HG03565 (cell line): ENCODE measurements around the gene TRIP13.
"Not testable (repeated sequence)": the region's sequence is repeated elsewhere in the genome, so short reads cannot be mapped to it uniquely, and the experiment has no call there.

Source experiments
- ATAC-seq: cut with Tn5 transposase; IDR thresholded peaks from one replicate; pipeline ENCODE4 v1.9.1; 2021; ENCODE audit warnings: mild to moderate bottlenecking, moderate library complexity; ENCODE audit not compliant: unreplicated experiment

Gene TRIP13

GRCh38 chr5:934381-934967 lies 41.8 kb downstream of the TRIP13 start:
- not testable (repeated sequence) for ATAC-seq

DNA sequence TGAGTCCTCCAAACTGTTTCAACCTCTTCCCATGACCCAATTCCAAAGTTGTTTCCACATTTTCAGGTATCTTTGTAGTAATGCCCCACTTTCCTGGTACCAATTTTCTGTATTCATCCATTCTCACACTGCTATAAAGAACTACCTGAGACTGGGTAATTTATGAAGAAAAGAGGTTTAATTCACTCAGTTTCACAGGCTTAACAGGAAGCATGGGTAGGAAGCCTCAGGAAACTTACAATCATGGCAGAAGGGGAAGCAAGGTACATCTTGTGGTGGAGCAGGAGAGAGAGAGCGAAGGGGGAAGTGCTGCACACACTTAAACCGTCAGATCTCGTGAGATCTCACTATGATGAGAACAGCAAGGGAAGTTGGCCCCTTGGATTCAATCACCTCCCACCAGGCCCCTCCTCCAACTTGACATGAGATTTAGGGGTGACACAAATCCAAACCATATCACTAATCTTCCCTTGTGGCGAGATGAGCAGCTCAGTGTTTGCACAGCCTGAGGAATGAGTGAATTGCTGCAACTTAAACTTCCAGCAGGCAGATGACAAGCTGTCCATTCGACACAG lies 42.9 kb downstream of the TRIP13 start:
- no peak for ATAC-seq

- no peak for ATAC-seq
Observed at GRCh38 chr5:936149-937144, 43.8 kb downstream of the TRIP13 start.

- no peak for ATAC-seq
Observed at GRCh38 chr5:937151-937924, 44.7 kb downstream of the TRIP13 start.

DNA sequence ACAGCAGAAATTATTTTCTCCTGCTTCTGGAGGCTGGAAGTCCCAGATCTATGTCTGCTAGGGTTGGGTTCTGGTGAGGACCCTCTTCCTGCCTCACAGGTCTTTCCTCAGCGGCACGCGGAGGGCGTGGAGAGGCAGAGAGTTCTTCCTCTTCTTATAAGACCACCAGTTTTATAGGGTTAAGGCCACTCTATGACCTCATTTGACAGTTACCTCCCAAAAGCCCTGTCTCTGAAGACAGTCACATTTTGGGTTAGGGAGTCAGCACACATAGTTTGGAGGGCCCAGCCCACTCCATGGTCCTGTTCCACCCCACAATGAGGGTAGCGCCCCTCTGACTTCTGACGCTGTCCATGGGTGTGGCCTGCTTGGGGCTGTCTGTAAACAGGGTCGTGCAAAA lies 46.7 kb downstream of the TRIP13 start:
- no peak for ATAC-seq

GRCh38 chr5:940741-941140 lies 48.1 kb downstream of the TRIP13 start:
- not testable (repeated sequence) for ATAC-seq

- no peak for ATAC-seq
Observed at GRCh38 chr5:943201-943917, 50.7 kb downstream of the TRIP13 start.

DNA sequence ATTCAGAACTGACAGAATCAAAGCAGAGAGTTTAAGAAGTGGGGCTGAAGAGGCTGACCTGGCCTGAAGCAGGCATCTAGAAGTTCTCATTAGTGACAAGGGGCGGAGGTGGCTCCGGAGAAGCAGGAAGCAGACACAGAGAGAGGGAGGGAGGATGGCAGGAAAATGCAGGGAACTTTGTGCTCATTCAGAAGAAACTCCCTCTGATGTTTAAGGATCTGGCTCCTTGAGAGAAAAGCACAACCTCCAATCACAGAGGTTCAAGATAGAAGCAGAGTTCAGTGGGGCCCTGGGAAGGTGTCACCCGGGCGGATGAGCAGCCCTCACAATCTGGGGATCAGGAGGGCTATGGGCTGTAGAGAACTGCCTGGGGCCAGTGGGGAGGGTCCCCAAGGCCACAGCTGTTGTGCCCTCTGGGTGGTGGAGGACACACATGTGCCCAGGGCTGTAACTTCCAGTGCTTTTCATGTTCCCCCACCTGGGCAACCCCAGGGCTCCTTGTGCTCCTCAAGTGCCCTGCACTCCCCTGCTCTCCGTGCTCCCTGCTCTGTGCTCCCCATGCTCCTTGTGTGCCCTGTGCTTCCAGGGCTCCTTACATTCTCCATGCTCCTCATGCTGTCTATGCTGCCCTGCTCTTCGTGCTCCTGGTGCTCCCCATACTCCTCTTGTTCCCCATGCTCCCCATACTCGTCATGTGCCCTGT lies 51.4 kb downstream of the TRIP13 start:
- no peak for ATAC-seq

DNA sequence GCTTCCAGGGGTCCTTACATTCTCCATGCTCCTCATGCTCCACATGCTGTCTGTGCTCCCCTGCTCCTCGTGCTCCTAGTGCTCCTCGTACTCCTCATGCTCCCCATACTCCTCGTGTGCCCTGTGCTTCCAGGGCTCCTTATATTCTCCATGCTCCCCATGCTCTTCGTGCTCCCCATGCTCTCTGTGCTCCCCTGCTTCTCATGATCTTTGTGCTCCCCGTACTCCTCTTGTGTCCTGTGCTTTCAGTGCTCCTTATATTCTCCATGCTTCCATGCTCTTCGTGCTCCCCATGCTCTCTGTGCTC lies 51.9 kb downstream of the TRIP13 start:
- ATAC-seq = no peak

DNA sequence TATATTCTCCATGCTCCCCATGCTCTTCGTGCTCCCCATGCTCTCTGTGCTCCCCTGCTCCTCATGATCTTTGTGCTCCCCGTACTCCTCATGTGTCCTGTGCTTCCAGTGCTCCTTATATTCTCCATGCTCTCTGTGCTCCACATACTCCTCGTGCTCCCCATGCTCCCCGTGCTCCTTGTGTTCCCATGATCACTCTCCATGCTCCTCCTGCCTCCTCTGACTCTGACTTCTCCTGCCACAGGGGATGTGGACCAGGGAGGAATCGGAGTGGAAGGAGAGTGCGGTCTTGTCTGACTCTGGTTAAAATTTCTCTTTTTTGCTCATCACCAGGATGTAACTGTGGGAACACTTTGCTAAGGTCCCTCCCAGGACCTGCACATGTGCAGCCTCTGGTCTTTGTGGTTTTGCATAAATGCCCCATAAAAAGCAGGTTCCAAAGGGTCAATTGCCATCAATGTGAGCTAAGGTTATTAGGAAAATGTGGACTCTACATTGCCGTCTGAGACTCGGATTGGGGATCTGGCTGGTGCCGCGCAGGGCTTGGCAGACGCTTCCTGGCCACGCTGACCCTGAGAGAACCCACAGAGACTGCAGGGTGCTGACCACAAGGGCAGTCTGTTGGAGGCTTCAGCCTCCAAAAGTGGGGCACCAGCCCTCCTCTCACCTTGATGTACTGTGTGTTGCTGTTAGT lies 52.5 kb downstream of the TRIP13 start:
- no peak for ATAC-seq

DNA sequence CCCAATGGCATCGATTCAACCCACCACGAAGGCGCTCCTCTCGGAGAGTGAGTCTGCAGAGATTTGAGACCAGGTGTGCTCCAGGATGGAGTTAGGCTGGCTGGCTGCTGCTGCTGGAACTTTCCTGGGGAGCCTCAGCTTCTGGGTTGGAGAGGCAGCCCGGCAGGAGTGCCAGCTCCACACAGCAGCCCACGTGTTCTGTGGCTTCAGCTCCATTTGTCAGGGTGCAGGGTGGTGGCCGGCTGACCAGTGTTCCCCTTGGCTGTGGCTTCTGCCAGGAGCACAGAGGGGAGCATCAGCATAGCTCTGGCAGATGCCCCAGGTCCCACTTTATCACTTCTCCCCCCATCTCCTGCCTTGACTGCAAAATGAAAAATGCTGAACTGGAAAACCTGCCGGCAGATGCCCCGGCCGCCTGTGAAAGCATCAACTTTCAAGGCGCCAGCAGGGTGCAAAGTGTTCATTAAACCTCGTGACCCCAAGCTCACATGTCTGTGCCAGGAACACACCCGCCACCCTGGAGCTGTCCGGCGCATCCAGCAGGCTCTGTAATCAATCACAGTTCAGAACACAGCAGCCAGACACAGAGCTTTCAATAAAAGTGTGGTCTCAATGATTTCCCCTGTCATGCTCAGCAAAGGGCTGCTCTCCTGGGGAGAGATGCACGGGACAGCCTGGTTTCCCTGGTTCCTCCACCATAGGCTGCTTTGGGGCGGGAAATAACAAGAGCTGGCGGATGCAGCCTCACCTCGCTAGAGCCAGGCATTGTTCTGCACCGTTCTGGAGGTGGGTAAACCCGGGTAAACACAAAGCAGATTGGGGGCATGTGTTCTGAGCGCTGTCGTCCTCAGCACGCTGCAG lies 53.2 kb downstream of the TRIP13 start:
- ATAC-seq = no peak

DNA sequence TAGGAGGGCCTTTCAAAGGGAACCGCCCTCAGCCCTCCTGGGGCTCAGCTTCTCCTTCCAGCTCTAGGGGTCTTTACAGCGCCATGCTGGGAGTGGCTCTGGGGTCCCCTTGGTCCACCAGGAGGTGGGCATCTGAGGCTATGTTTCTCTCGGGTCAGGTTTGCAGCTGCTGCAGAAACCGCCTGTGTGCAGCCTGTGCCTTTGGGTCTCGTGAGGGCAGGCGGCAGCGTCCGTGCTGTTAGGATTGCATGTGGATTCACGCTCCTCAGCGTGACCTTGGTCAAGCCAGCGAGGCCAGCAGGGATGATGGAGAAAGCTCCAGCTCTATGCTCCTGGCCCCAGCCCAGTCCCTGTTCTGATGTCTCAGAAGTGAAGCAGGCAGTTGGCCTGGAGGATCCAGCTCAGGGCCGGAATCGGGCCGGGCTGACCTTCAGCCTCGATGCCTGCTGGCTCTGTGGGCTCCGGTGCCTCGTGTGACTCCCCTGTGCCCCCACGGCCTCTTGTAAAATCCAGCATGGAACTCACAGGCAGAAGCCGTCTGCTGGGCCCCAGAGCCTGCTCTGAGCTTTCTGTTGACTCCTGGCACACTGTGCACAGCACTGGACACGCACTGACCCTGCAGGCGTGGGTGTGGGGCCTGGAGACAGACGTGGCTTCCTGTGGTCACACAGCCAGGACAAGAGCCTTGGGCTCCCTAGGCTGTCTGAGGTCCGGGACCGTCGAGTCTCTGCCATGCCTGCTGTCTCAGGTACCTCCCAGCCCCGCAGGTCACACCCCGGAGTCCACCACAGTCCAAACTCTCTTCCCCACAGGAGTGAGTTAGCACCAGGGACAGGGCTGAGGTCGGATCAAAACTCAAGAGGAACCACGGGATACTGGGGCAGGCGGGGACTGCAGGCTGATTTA lies 54.3 kb downstream of the TRIP13 start:
- ATAC-seq = no peak

- no peak for ATAC-seq
Observed at GRCh38 chr5:947626-948471, 55.2 kb downstream of the TRIP13 start.

DNA sequence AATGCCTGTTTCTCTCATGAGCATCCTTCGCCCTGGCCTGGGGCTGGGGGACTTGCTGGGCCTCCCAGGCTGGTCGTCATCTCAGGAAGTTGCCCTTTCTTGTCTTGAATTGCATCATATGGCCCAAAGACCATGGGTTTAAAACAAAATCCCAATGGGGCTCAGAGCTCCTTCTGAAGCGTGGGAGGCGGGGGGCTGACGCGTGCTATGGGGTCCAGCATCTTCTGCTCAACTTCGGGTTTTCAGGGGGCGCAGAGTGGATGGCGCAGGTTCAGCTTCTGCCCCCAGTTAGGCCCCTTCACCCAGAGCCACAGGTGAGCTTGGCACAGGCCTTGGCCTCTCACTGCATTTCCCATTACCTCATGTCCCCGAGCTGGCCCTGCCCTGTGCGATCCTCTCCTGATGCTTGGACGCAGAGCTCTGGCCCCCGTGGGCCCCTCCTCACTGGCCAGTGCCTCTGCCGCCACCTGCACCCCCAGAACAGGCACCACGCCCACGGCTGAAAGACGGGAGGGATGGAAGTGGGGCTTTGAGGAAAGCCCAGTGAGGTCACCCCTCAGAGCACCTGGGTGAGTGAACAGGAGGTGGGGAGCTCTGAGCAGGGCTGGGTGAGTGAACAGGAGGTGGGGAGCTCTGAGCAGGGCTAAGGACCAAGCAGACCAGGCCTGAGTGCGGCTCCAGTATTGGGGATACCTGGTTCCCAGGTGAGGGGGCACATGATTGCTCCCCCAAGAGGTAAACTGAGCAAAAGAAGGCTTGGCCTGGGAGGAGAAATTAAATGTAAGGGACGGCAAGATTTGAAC lies 56.0 kb downstream of the TRIP13 start:
- no peak for ATAC-seq

GRCh38 chr5:949275-949543 lies 56.5 kb downstream of the TRIP13 start:
- ATAC-seq = no peak
